Forelimb muscle (tissue), 1 donor: ENCODE data around the gene CTNNA3. TPM values are rescaled to one million over a fixed set of nuclear protein-coding genes. Genes with fewer than 3 reads are reported as not detected.

ENCODE experiments used
- DNase-seq: peaks from one replicate; pipeline ENCODE4 v3.0.0-alpha.2; 2013; ENCODE audit warnings: low read depth
- polyA plus RNA-seq: library from polyadenylated mRNA; unstranded; fragments of 120-200 nt; gene quantifications from one replicate; pipeline ENCODE4 v1.2.1, GENCODE V29; 2013; ENCODE audit not compliant: insufficient read length

The CTNNA3 gene
- polyA plus RNA-seq, 1 donor, result 12.6 TPM

GRCh38 chr10:66292922-66293321 is 1403.1 kb downstream of the CTNNA3 start:
- no peak for DNase-seq

DNA sequence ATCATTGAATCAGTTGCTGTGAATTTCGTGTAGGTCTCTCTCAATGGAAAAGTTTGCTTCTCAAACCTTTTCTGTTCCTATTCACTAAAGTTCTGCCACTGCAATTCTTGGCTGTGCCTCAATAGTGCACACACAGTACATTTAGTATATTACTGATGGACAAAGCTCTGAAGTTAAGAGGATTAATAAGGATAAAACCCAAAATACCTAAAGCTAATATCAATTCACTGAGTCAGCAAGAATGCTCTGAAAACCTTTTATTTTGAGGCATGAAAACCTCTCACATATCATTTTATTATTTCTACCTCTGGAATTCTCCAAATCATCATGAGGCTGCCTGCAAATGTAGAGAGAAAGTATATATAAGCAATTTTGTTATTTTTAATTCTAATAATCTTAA is 1403.5 kb downstream of the CTNNA3 start:
- no peak for DNase-seq

DNA sequence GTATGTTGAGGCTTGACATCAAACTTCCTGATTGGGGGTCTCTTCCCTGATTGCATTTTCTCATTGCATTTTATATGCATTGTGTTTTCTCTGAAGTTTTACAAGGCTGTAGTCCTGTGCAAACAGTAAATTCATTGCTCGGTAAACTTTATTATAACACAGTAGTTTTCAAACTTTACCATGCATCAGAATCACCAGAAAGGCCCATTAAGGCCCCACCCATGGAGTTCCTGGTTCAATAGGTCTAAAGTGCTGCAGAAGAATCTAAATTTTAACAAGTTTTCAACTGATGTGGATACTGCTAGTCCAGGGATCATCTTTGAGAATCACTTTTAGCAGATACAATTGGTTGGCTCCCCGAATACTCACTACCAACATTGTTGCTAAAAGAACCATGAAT is 1404.9 kb downstream of the CTNNA3 start:
- no peak for DNase-seq

GRCh38 chr10:66284621-66285020 is 1411.4 kb downstream of the CTNNA3 start:
- no peak for DNase-seq

DNA sequence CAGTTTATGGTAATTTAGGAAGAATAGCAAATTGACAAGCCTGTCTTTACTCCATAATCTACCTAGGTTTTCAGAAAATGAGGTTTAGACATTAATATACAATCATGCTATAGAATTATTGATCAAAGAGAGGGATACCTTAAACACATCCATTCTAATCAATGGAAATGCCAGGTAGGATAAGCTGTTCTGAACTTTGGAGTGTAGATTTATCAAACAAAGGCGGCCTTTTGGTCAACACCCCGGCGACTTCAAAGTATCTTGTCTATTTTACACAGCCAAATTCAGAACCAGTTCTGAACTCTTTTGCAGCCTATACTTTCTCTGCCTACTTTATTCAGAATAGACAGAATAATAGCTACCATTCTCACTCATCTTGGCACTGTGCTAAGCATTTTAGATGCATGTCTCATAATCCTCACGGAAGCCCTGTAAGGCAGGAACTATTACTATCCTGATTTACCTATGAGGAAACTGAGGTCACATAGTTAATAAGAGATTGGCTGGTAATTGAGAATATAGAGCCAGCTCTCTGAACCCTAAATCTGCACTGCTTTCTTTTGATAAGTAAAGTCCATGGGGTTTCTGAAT is 1412.0 kb downstream of the CTNNA3 start:
- DNase-seq, result no peak

DNA sequence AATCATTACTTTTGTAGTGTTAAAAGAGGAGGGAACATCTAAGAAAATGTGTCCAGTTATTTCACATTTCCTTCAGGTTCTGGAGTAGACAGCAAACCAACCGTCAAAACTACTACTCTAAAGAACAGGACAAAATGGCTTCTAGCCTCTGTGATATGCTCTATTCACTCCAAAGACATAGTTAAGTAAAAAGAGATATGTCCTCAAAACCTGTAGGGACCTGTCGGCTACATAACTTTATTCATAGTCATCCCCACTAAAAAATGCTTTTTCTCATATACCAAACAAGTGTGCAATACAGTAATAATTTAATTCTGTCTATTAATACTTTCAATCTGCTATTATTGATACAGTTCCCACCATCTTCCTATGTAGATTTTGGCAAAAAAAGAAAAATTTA is 1412.9 kb downstream of the CTNNA3 start:
- no peak for DNase-seq

- DNase-seq, result no peak
Observed at GRCh38 chr10:66281327-66281726, 1414.7 kb downstream of the CTNNA3 start.

GRCh38 chr10:66277481-66277880 is 1418.5 kb downstream of the CTNNA3 start:
- no peak for DNase-seq

DNA sequence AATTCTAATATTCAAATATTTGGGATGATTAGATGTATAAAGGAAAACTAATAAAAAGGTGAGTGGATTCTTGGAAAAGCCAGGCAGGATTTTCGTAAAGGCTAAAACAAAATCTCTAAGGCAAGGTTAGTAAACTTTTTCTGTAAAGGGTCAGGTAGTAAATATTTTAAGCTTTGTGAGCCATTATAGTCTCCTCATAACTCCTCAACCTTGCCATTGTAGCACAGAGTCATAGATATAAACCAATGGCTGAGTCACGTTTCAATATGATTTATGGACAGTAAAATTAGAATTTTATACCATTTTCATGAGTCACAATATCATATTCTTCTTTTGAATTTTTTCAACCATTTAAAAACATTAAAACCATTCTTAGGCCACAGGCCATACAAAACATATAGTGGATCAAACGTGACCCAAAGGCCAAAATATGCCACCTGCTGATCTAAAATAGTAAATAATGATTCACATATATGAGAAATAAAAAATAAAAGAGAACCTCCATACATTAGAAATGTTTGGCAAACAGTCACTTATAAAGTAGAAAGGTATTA is 1422.0 kb downstream of the CTNNA3 start:
- DNase-seq, result no peak

GRCh38 chr10:66265398-66265797 is 1430.6 kb downstream of the CTNNA3 start:
- DNase-seq, result no peak

DNA sequence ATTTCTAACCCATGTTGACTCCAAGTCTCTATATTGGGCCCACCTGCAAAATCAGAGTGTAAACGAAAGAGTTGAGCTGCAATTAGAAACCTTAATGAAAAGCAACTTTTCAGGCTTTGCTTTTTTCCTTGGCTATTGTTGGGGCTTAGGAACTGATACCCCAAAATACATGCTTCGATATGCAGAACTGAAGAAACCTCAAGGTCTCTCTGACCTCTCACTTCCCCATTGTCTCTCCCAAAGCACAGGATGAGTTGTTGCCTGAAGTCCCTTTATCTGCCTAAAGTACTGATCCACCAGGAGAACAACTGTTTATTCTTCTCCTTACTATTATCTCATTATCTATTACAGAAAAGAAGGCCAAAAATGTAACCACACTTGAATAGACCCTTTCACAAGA is 1436.2 kb downstream of the CTNNA3 start:
- no peak for DNase-seq

- no peak for DNase-seq
Observed at GRCh38 chr10:66258693-66259092, 1437.3 kb downstream of the CTNNA3 start.

- no peak for DNase-seq
Observed at GRCh38 chr10:66257801-66258200, 1438.2 kb downstream of the CTNNA3 start.

DNA sequence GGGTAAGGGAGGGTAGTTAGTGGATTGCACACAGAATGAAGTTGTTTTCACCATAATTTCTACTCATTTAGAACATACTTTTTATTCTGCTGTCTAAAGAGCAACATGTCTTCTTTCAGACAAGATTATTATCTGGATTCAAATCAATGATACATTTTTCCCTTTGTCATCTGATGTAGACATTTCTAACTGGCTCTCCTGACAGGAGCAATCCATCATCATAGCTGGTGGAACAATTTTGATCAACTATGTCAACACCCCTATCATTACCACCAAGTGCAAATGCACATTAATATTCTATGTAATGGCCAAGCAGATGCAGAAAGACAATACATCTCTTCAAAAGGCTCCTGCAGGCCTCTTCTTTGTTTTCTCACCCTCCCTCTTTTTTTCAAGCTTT is 1443.0 kb downstream of the CTNNA3 start:
- DNase-seq, result no peak

DNA sequence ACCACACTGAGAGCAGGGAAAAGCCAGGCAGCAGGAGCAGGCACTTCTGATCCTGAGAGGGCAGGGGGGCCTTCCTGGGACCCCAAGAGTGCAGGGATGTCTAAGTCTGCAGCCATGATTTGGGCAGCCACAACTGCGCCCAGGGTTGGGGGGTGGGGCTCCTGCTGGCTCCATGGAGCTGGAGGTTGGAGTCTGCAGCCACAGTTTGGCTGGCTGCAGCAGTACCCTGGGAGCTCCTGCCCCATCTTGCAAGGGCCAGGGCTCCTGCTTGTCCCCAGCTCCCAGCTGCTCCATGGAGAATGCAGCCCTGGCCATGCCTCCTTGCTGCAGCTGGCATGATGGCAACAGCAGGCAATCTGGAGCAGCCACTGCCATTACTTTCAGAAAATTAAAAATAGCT is 1449.8 kb downstream of the CTNNA3 start:
- no peak for DNase-seq

DNA sequence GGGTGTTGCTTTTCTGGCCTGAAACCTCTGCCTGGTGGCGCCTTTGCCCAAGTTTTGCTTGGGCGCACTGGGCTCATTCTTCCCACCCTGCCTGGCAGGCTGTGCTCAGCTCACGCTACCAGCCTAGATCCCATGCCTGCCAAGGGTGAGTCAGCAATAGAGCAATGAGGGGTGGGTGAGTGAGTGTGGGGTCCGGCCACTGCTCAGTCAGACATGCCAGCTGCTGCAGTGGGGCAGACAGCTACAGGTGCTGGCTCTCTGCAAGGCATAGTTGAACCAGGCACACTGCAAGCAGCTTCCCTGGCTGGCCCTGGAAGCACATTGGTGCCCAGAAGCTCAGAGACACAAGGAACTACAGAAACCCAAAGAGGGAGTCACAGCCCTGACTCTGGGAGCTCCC is 1451.0 kb downstream of the CTNNA3 start:
- DNase-seq, result no peak

DNA sequence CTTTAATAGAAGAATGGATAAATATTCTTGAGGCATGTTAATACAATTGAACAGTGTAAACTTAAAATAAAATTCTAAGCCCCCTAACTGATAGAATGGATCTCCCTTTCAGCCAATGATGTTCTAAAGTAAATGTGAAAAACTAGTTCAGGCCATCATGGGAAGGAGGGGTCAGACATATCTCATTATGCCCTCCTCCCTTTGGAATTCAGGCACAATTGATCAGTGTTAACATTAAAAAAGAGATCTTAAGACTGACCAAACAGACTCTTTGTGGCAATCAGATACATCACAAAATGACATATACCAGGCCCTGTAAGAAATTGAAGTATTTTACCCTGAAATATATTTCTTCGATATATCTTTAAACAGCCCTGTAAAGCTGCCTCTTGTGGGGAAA is 1453.1 kb downstream of the CTNNA3 start:
- no peak for DNase-seq

- no peak for DNase-seq
Observed at GRCh38 chr10:66239062-66239461, 1456.9 kb downstream of the CTNNA3 start.

GRCh38 chr10:66238343-66238742 is 1457.7 kb downstream of the CTNNA3 start:
- DNase-seq, result no peak

DNA sequence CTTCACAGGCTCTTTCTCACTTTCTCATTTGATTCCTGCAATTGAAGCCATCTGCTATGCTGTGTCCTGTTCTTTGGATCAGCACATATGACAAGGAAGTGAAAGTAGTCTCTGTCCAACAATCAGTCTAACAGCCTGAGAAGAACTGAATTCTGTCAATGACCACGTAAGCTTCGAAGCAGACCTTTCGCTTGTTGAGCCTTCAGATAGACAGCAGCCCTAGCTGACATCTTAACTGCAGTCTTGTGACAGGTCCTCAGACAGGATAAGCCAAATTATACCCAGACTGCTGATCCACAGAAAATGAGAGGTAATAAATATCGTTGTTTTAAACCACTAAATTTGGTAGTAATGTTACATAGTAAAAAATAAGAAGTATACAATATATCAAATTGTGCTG is 1461.1 kb downstream of the CTNNA3 start:
- DNase-seq, result no peak

GRCh38 chr10:66228887-66229286 is 1467.1 kb downstream of the CTNNA3 start:
- no peak for DNase-seq

GRCh38 chr10:66223656-66224055 is 1472.3 kb downstream of the CTNNA3 start:
- DNase-seq, result no peak

GRCh38 chr10:66222462-66223046 is 1473.4 kb downstream of the CTNNA3 start:
- no peak for DNase-seq
